Stimulated activated CD4-positive, alpha-beta T cell treated with anti-CD3 and anti-CD28 coated beads, Interleukin-4, amount 100 ng/mL, for 24 hours (primary cell): Measurements from ENCODE around the gene BCL2L14.
"Not testable (repeated sequence)": the region's sequence is repeated elsewhere in the genome, so short reads cannot be mapped to it uniquely, and the experiment has no call there.

ENCODE experiments used
- DNase-seq: peaks from one replicate; pipeline ENCODE4 v3.0.0-alpha.2; 2020

The BCL2L14 gene

GRCh38 chr12:12110923-12111555, 40.3 kb downstream of the BCL2L14 start:
- DNase-seq = not testable (repeated sequence)

GRCh38 chr12:12115514-12115913, 44.8 kb downstream of the BCL2L14 start:
- no peak for DNase-seq

DNA sequence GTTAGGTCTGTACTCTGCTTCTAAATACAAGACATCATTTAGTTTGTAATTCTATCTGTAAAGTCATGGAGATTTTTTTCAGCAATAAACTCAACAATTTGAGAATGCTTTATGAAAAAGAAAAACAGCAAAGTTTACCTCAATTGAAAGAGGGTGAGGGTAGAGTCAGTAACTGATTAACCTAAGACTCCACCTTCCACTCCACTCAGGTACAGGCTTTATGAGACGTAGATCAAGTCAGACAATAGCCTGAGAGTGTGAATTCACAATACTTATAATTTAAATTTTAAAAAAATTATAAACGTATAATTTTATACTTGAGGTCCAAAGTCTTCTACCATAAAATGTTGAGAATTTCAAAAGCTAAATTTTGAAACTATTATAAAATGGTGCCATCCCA, 45.9 kb downstream of the BCL2L14 start:
- no peak for DNase-seq

DNA sequence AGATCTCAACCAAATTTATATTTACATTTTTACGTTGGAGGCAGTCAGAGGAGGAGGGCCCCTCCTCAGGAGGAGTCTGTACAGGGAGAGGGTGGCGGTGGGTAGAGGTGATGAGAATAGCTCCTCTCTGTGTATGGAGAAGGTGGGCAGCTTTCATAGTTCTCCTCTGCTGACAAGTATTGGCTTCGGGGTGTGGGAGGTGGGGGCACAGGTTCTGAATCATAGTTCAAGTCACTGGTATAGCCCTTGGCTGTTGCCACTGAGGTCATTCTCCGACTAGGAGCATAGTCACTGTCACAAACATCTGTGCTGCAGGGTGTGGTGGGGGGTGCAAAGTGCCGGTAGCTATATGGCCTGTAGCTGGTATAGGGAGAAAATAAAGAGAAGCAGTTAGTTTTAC, 50.3 kb downstream of the BCL2L14 start:
- DNase-seq = no peak

DNA sequence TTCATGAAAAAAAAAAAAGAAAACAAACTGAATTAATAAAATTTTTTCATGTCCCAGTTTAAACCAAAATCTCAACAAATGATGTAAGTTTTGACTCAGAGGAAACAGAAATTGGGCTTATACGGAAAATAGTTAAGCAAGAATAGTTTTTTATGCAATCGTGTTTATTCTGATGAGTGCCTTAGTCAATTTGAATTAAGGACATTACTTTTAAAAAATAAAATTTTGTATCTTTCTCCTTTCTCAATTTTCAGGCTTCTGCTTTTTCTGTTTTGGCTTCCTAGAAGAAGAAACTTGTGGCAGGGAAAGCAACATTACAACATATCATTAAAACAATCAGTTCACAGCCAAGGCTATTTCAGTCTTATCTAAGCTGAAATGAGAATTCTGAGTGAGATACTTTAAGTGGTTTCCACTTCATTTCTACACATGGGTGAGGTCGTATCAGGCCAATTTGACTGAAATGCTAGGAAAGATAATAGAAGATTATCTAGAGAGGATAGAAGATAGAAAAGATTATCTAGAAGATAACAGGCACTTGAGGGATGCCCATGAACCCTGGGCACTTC, 52.4 kb downstream of the BCL2L14 start:
- no peak for DNase-seq

DNA sequence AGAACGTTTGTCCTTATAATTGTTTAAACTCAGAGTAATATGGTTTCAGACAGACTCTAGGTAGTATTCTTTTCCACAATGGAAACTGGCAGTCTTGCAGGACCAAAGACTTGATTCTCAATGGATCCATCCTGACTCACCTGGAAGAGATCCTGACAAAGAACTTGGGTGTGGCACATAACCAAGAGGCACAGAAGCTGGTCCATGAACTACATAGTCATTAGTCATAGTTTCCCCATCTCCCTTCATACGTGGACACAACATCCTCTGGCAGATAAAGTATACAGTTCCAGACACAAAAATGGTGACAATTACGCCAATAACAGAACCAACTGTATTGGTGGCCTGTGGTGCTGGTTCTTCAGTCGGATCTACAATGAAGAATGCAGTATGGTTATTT, 55.8 kb downstream of the BCL2L14 start:
- DNase-seq = no peak

DNA sequence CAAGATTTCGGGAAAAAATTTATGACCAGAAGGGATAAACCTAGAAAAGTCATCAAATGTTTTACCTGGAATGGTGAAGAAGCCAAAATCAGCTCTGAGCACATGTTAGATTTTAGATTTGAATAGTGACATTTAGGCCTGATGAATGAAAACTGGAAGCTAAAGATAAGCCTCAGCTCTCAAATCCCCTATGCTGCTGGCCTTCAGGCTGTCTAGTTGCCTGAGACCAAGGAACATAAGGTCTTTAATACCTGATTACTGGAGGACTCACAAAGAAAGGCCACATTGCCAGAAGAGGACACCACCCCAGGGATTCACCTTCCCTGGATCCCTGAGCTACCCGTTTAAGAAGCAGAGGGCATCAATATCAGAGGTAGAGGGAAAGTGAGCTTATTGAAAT, 56.6 kb downstream of the BCL2L14 start:
- DNase-seq = no peak

DNA sequence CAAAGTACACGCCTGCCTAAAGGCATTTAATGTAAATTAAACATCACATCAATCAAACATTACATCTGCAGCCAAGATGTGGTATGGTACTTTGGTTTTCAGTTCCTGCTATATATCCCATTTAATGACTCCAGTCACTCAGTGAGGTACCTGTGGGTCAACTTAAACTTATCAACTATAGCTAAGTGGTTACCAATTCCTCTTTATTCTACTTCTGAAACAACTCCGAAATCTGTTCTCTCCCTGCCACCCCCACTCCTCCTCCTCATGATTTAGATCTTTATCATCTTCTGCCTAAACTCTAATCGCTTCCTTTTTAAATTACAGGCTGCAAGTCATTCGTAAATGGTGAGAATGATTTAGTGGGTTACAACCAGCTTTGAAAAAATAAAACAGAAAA, 57.9 kb downstream of the BCL2L14 start:
- no peak for DNase-seq

- DNase-seq = no peak
Observed at GRCh38 chr12:12133259-12133658, 62.5 kb downstream of the BCL2L14 start.

DNA sequence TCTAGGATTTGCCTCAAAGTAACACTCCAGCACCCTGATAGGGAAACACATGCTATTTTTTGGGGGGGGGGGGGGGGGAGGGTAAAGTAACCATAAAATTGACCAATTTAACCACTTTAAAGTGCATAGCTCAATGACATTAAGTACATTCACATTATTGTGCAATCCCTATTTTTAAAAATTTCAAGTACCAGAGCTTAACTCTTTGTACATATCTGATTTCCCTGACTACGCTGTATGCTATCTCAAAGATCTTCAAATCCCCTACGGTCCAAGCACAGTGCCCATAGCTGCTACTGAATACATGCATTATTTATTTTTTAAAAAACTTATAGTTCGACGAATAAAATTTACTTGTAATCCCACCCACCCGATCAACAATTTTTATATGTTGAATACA, 63.0 kb downstream of the BCL2L14 start:
- no peak for DNase-seq

DNA sequence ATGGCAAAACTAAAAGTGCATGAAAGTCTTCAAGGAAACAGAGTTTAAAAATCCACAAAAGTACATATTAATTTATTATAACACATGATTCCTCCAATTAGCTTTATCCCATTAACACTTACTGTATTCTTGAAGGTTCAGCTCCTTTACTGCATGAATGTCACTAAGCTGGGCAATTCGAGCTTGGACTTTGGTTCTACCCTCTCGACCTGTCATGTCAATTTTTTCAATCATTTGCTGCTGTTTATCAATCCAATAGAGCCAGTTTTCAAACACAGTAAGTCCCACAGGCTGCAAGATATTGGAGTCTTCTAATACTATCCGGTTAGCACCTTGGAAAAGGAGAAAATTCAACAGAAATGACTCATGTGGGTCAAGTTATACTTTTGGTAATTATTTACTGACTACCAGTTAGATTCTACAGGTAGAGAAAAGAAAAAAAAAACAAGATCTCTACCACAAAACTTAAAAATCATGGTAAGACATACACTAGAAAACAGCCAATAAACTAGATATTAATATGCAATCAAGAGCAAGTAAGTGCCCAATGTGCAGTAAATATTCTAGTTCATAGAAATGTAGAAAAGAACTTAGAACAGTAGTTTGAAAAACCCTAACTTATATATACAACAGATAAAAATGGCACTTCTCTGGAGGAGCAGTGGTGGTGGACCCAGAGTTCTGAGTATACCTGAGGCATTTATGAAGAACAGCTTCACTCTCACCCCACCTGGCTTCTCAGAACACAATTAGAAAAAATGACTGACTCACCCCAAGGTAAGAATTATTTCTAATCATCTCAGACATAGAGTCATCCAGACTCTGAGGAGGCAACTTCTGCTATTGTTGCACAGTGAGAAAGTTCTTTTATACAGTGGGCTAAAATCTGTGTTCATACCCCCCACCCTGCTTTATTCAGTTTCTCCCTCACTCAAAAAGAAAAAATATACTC, 67.7 kb downstream of the BCL2L14 start:
- DNase-seq = no peak

DNA sequence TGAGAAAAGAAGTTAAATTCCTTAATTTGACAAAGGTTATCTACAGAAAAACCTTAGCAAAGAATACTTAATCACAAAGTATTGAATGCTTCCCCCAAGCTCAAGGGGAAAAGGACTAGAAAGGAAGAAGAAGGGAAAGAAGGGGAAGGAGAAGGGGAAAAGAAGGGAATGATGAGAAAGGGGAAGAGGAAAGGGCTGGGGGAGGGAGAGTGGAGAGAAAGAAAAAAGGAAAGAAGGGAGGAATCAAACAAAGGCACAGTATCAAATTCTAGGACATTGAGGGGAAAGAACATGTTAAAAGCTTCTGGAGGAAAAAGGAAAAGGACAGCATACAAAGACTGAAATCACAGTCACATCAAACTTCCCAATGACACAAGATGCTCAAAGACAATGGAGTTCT, 70.3 kb downstream of the BCL2L14 start:
- DNase-seq = no peak

DNA sequence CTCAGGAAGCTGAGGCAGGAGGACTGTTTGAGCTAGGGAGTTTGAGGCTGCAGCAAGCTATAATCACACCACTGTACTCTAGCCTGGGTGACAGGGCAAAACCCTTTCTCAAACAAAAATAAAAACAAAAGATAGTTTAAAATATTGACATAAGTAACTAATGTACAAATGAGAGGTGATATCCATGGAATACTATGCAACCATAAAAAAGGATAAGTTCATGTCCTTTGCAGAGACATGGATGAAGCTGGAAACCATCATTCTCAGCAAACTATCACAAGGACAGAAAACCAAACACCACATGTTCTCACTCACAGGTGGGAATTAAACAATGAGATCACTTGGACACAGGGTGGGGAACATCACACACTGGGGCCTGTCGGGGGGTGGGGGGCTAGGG, 73.8 kb downstream of the BCL2L14 start:
- not testable (repeated sequence) for DNase-seq

- no peak for DNase-seq
Observed at GRCh38 chr12:12147111-12147510, 76.4 kb downstream of the BCL2L14 start.
